K562 (cell line): ENCODE measurements around the gene SLC39A11.

Experiments
- C11orf30 ChIP-seq: fragments of 450-650 bp; IDR thresholded peaks from 2 replicates; pipeline ENCODE4 v1.6.1; 2016; ENCODE audit warnings: low read depth, mild to moderate bottlenecking
- KDM1A ChIP-seq, 2 experiments: fragments of 450-650 bp; IDR thresholded peaks; 2 replicates each; pipeline ENCODE4 v1.6.1; 2016; ENCODE audit warnings: mild to moderate bottlenecking in 2 of 2
- PRPF4 ChIP-seq: fragments of 200-400 bp; formaldehyde crosslinking; IDR thresholded peaks from one replicate; pipeline ENCODE4 v1.6.1; 2017; ENCODE audit warnings: low read length, low read depth, mild to moderate bottlenecking; ENCODE audit not compliant: insufficient read depth, poor library complexity, severe bottlenecking
- SP1 ChIP-seq: sonication (generic); formaldehyde crosslinking; IDR thresholded peaks from 2 replicates; pipeline ENCODE4 v1.8.1; 2022; ENCODE audit warnings: mild to moderate bottlenecking, missing genetic modification reagents
- ZNF274 ChIP-seq: IDR thresholded peaks from 2 replicates; pipeline ENCODE4 v1.6.1; 2011; ENCODE audit warnings: low read depth, mild to moderate bottlenecking, low read length, moderate library complexity, borderline replicate concordance
- TF ChIP-seq, protein P1 (sequence below), 3 experiments: IDR thresholded peaks in 2 of 3; conservative IDR thresholded peaks in 1 of 3; 2 replicates each; pipeline ENCODE4 v1.5.1; 2011 to 2012; ENCODE audit warnings: low read length in 3 of 3, mild to moderate bottlenecking in 3 of 3, control low read depth in 2 of 3, improper control_type of control experiment in 1 of 3, inconsistent platforms in 1 of 3, low read depth in 1 of 3, mixed read lengths in 1 of 3, moderate library complexity in 1 of 3; ENCODE audit not compliant: insufficient read depth in 2 of 3

DNA sequence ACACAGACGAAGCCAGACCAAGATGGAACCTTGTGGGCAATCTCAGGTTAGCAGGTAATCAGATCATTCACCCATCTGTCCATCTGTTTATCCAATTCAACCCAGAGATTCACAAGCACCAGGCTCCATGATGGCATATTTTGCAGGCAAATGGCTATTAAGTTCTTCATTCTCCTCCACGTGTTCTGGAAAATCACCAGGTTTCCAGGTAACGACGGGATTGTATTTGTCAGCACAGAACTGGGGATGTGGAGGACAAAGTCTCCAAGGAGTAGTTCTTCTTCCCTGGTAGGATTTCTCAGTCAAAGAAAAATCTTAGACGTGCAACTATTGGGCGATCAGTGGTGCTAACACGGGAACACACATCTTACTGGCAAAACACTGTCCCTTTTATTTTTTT, 368.8 kb downstream of the SLC39A11 start:
- TF ChIP-seq ZNF274 (no peak), SP1 (CRISPR knock-in tag) (no peak), PRPF4 (no peak), KDM1A (IDR thresholded peaks at IDR 0.05) (no peak), C11orf30 (no peak)
- TF ChIP-seq, protein P1, sequence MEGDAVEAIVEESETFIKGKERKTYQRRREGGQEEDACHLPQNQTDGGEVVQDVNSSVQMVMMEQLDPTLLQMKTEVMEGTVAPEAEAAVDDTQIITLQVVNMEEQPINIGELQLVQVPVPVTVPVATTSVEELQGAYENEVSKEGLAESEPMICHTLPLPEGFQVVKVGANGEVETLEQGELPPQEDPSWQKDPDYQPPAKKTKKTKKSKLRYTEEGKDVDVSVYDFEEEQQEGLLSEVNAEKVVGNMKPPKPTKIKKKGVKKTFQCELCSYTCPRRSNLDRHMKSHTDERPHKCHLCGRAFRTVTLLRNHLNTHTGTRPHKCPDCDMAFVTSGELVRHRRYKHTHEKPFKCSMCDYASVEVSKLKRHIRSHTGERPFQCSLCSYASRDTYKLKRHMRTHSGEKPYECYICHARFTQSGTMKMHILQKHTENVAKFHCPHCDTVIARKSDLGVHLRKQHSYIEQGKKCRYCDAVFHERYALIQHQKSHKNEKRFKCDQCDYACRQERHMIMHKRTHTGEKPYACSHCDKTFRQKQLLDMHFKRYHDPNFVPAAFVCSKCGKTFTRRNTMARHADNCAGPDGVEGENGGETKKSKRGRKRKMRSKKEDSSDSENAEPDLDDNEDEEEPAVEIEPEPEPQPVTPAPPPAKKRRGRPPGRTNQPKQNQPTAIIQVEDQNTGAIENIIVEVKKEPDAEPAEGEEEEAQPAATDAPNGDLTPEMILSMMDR (IDR thresholded peaks at IDR 0.05 in 2 of 3, conservative IDR thresholded peaks at IDR 0.05 in 1 of 3; ENCODE audit: insufficient read depth in 2 of 3, low read depth in 1 of 3, low read length in 3 of 3) = no peak
